Astrocyte of the spinal cord (primary cell): ENCODE measurements around the gene PHF19.

Experiments used
- DNase-seq: peaks from one replicate; pipeline ENCODE4 v3.0.0; 2011; ENCODE audit warnings: low read depth, low spot score
- H3K4me3 ChIP-seq: 2 replicates; pipeline ENCODE4 v1.5.1; 2011; ENCODE audit warnings: low read depth, mild to moderate bottlenecking, low read length, moderate library complexity
- CTCF ChIP-seq: IDR thresholded peaks from 2 replicates; pipeline ENCODE4 v1.5.1; 2012; ENCODE audit warnings: low read depth, mild to moderate bottlenecking, low read length, inconsistent platforms
- in situ Hi-C: cut with HindIII; loops from 2 replicates; pipeline ENCODE4 v1.10.0; 2017; ENCODE audit warnings: low sequenced_read_pairs

Gene PHF19

GRCh38 chr9:120878188-120879130 lies 1.5 kb upstream of the PHF19 start:
- no peak for DNase-seq
- H3K4me3 ChIP-seq: no peak overlapping the region
- in situ Hi-C loops: no loop called here
- TF ChIP-seq CTCF: no peak

GRCh38 chr9:120877276-120878034 lies 467 bp upstream of the PHF19 start:
- peak; percentile 62 for DNase-seq
- TF ChIP-seq CTCF: no peak
- in situ Hi-C loops: no loop called here
- H3K4me3 ChIP-seq: peak overlapping the region; percentile 73

- H3K4me3 ChIP-seq: peak overlapping the region; percentile 73
- in situ Hi-C loops: no loop called here
- DNase-seq: peak; percentile 95
- peak; percentile 19 for TF ChIP-seq CTCF
Observed at GRCh38 chr9:120875954-120876841, 790 bp downstream of the PHF19 start.

GRCh38 chr9:120875643-120875953 lies 1.4 kb downstream of the PHF19 start:
- in situ Hi-C loops: no loop called here
- no peak for DNase-seq
- H3K4me3 ChIP-seq: peak overlapping the region; percentile 73
- TF ChIP-seq CTCF: no peak

GRCh38 chr9:120875195-120875565 lies 1.8 kb downstream of the PHF19 start:
- no peak for TF ChIP-seq CTCF
- peak overlapping the region; percentile 73 for H3K4me3 ChIP-seq
- DNase-seq: no peak
- in situ Hi-C loops: no loop called here
